GM18868 (cell line): ENCODE measurements around the gene PTGR1.

ENCODE experiments used
- ATAC-seq: cut with Tn5 transposase; IDR thresholded peaks from one replicate; pipeline ENCODE4 v1.9.1; 2021; ENCODE audit warnings: mild to moderate bottlenecking, moderate library complexity; ENCODE audit not compliant: unreplicated experiment

The PTGR1 gene

DNA sequence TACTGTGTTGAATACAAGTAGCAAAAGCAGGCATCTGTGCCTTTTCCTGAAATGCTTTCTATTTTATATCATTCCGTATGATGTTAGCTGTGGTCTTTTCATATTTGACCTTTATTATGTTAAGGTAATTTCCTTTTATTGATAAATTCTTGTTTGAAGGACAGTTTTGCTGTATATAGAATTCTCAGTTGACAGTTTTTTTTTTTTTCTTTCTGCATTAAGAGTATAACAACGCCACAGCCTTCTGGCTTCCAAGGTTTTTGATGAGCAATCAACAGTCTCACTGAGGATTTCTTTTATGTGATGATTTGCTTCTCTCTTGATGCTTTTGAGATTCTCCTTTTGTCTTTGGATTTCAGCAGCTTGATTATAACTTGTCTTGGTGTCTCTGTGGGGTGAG lies 50.8 kb downstream of the PTGR1 start:
- no peak for ATAC-seq

- no peak for ATAC-seq
These were observed 56.8 kb downstream of the PTGR1 start for GRCh38 chr9:111542497-111543254.

DNA sequence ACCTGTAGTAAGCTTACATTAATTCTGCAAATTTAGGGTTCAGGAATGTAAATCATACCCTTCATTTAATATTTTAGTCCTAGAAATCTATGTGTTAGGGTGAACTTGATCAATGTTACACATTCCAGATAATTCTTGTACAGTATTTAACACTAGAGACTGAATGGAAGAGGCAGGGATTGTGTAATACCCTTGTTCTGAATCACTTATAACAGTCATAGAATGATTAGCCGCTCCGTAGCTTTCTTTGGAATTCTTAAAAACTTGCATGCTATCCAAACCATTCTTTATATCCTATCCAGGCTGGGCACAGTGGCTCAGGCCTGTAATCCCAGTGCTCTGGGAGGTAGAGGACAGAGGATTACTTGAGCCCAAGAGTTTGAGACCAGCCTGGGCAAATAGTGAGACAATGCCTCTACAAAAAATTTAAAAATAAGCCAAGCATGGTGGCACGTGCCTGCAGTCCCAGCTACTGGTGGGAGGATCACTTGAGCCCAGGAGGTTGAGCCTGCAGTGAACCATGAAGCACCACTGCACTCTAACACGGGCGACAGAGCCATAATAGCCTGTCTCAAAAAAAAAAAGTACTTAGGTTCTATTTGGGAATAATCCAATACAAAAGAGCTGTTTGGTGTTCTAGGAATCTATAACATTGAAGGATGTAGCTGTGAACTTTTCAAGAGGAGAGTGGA lies 66.2 kb downstream of the PTGR1 start:
- no peak for ATAC-seq

GRCh38 chr9:111531716-111532115 lies 67.7 kb downstream of the PTGR1 start:
- ATAC-seq, result no peak

DNA sequence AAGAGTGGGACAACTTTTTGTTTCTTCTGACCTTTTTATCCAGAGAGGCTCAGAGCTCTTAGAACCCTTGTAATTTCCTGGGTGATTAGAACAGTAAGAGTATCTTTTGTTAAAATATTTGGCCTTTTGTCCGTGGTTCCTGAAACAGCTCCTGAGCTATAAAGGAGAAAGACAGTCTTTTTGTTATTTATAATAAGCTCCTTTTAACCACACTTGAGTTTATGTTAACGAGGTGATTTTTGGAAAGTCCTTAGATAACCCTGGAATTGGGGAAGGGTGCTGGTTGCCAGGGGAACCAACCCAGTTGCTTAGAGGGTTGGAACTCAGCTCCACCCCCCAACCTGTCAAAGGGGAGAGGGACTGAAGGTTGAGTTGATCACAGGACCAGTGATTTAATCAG lies 69.7 kb downstream of the PTGR1 start:
- ATAC-seq, result no peak

DNA sequence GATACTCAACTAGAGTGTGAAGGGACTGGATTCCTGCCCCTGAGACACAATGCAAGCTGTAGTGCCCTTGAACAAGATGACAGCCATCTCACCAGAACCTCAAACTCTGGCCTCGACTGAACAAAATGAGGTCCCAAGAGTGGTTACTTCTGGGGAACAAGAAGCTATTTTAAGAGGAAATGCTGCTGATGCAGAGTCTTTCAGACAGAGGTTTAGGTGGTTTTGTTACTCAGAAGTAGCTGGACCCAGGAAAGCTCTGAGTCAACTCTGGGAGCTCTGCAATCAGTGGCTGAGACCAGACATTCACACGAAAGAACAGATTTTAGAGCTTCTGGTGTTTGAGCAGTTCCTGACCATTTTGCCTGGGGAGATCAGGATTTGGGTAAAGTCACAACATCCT lies 72.1 kb downstream of the PTGR1 start:
- no peak for ATAC-seq

GRCh38 chr9:111525056-111525977 lies 74.1 kb downstream of the PTGR1 start, which contains the start of gene ZNF483:
Gene ZNF483 (plus strand): TSS chr9:111525179. CDS start chr9:111527396, 2,217 bp downstream.
- ATAC-seq, result peak; percentile 58

GRCh38 chr9:111524731-111525055 lies 74.8 kb downstream of the PTGR1 start:
- no peak for ATAC-seq

- ATAC-seq, result no peak
These were observed 83.4 kb downstream of the PTGR1 start for GRCh38 chr9:111516061-111516465.

DNA sequence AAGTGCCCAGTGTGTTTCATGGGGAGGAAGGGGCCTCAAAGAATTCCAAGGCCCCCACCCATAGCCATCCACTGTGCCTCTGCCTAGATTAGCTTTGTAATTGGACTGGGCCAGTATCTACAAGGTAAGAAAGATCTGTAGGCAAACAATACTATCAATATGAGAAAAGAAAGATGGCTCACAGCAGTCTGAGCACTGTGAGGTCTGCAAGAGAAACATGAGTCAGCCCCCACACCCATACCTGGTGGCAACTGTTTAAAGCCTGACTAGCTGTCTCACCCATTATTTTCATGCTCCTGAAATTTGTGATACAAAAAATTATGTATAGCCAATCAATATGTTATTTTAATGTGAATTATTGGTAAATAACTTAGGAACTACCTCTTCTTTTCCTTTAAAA lies 84.5 kb downstream of the PTGR1 start:
- ATAC-seq, result no peak
